Activated T-helper 1 cell treated with anti-CD3 and anti-CD28 coated beads, Interleukin-2, amount 50 U/mL, for 16 hours (primary cell): ENCODE data around the gene CC2D2B.
"Not testable (repeated sequence)": the region's sequence is repeated elsewhere in the genome, so short reads cannot be mapped to it uniquely, and the experiment has no call there.

Source experiments
- DNase-seq, 2 donors: peaks; one replicate each; pipeline ENCODE4 v3.0.0-alpha.2; 2020; ENCODE audit warnings: low read depth in 1 of 2, low spot score in 1 of 2

The CC2D2B gene

GRCh38 chr10:95905897-95906580 is 1.7 kb upstream of the CC2D2B start:
- not testable (repeated sequence) for DNase-seq

- no peak for DNase-seq
Observed at GRCh38 chr10:95906677-95907455, 909 bp upstream of the CC2D2B start.

GRCh38 chr10:95908450-95908849 is 675 bp downstream of the CC2D2B start:
- no peak for DNase-seq

- no peak for DNase-seq
Observed at GRCh38 chr10:95909561-95909960, 1.8 kb downstream of the CC2D2B start.

GRCh38 chr10:95916039-95916438 is 8.3 kb downstream of the CC2D2B start:
- not testable (repeated sequence) for DNase-seq

- no peak for DNase-seq
Observed at GRCh38 chr10:95920798-95921426, 13.1 kb downstream of the CC2D2B start.

GRCh38 chr10:95925033-95925432 is 17.3 kb downstream of the CC2D2B start:
- no peak for DNase-seq

- no peak for DNase-seq
Observed at GRCh38 chr10:95935429-95935828, 27.7 kb downstream of the CC2D2B start.

GRCh38 chr10:95941115-95941514 is 33.3 kb downstream of the CC2D2B start:
- no peak for DNase-seq

- no peak for DNase-seq
Observed at GRCh38 chr10:95963202-95963990, 55.6 kb downstream of the CC2D2B start.

- no peak for DNase-seq
Observed at GRCh38 chr10:95963991-95964389, 56.2 kb downstream of the CC2D2B start.

GRCh38 chr10:95964756-95965155 is 57.0 kb downstream of the CC2D2B start:
- no peak for DNase-seq

- DNase-seq, result no peak
Observed at GRCh38 chr10:95976362-95977229, 68.8 kb downstream of the CC2D2B start.

GRCh38 chr10:95982200-95982599 is 74.4 kb downstream of the CC2D2B start:
- no peak for DNase-seq

GRCh38 chr10:95987685-95988426 is 80.1 kb downstream of the CC2D2B start:
- DNase-seq, result no peak

GRCh38 chr10:95988702-95989101 is 80.9 kb downstream of the CC2D2B start:
- no peak for DNase-seq

- not testable (repeated sequence) for DNase-seq
Observed at GRCh38 chr10:95994376-95994775, 86.6 kb downstream of the CC2D2B start.

- DNase-seq, result no peak
Observed at GRCh38 chr10:95998255-95998784, 90.5 kb downstream of the CC2D2B start.

- DNase-seq, result no peak
Observed at GRCh38 chr10:96013956-96014355, 106.2 kb downstream of the CC2D2B start.
